ENCODE results near the gene TBCEL.

The TBCEL gene

DNA sequence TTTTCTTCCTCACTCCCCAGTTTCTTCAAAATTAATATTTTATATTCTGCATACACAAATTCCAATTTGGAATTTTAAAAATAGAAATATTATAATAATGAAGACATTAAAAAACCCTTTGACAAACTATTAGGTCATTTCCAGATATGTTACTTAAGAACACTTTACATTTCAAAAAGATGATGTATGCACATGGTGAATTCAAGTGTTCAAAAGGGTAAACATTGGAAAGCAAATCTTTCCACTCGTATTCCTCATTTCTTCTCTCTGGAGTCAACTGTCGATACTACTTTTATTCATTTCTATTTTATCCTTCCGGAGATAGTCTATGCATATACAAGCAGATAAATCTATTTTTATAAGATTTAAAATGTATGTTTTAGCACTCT lies 16.7 kb downstream of the TBCEL start:
- Histone ChIP-seq H3K4me1 (ENCODE audit: control insufficient read depth, insufficient read depth, low read length) (peaks cover 43% of the 10 kb centered on the region), H3K27me3 (ENCODE audit: control insufficient read depth, insufficient read depth, low read length) (no peaks in the 10 kb centered on the region), H3K36me3 (ENCODE audit: control insufficient read depth, insufficient read depth, low read length) (peaks cover under 1% of the 10 kb centered on the region; the same call in 1 of the 2 replicates), H3K9me3 (ENCODE audit: control insufficient read depth, insufficient read depth, low read length) (no peaks in the 10 kb centered on the region), H3K9ac (ENCODE audit: low read depth, low read length) (no peak overlapping the region), H3K27ac (ENCODE audit: low read depth, low read length) (no peak overlapping the region), H3K4me3 (ENCODE audit: low read depth, low read length) (no peak overlapping the region)

GRCh38 chr11:121041072-121041471 lies 17.2 kb downstream of the TBCEL start:
- no peaks in the 10 kb centered on the region for H3K9me3 ChIP-seq (ENCODE audit: control insufficient read depth, insufficient read depth, low read length)
- no peaks in the 10 kb centered on the region for H3K27me3 ChIP-seq (ENCODE audit: control insufficient read depth, insufficient read depth, low read length)
- peaks cover 38% of the 10 kb centered on the region for H3K4me1 ChIP-seq (ENCODE audit: control insufficient read depth, insufficient read depth, low read length)
- H3K4me3 ChIP-seq (ENCODE audit: low read depth, low read length) = no peak overlapping the region
- no peak overlapping the region for H3K9ac ChIP-seq (ENCODE audit: low read depth, low read length)
- H3K36me3 ChIP-seq (ENCODE audit: control insufficient read depth, insufficient read depth, low read length) = peaks cover 5% of the 10 kb centered on the region
- H3K27ac ChIP-seq (ENCODE audit: low read depth, low read length) = no peak overlapping the region

DNA sequence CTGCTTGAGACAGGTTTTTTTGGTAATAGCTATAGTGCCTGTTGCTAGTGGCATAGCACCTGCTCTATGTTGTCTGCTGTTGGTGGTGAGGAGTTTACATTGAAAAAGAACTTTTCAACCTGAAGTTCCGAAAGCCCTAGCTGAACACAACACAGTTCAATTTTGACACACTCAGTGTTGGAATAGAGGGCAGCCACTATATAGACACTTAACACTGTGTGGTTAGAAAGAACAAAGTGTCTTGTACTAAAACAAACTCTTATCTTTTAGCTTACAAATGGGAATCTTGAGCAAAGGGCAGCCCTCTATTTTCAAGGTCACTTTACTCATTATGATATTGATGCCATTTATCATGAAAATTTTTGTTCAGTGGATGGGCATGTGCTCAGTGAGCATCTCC lies 18.4 kb downstream of the TBCEL start:
- H3K4me1 ChIP-seq (ENCODE audit: control insufficient read depth, insufficient read depth, low read length) = peaks cover 38% of the 10 kb centered on the region
- no peaks in the 10 kb centered on the region for H3K27me3 ChIP-seq (ENCODE audit: control insufficient read depth, insufficient read depth, low read length)
- H3K36me3 ChIP-seq (ENCODE audit: control insufficient read depth, insufficient read depth, low read length) = peaks cover 14% of the 10 kb centered on the region
- H3K9ac ChIP-seq (ENCODE audit: low read depth, low read length) = no peak overlapping the region
- H3K4me3 ChIP-seq (ENCODE audit: low read depth, low read length) = no peak overlapping the region
- H3K27ac ChIP-seq (ENCODE audit: low read depth, low read length) = no peak overlapping the region
- no peaks in the 10 kb centered on the region for H3K9me3 ChIP-seq (ENCODE audit: control insufficient read depth, insufficient read depth, low read length)

- Histone ChIP-seq H3K9ac (ENCODE audit: low read depth, low read length) (no peak overlapping the region), H3K27me3 (ENCODE audit: control insufficient read depth, insufficient read depth, low read length) (no peaks in the 10 kb centered on the region), H3K9me3 (ENCODE audit: control insufficient read depth, insufficient read depth, low read length) (no peaks in the 10 kb centered on the region), H3K36me3 (ENCODE audit: control insufficient read depth, insufficient read depth, low read length) (peaks cover 41% of the 10 kb centered on the region), H3K4me3 (ENCODE audit: low read depth, low read length) (no peak overlapping the region), H3K4me1 (ENCODE audit: control insufficient read depth, insufficient read depth, low read length) (no peaks in the 10 kb centered on the region), H3K27ac (ENCODE audit: low read depth, low read length) (no peak overlapping the region)
Observed at GRCh38 chr11:121047926-121048325, 24.0 kb downstream of the TBCEL start.

DNA sequence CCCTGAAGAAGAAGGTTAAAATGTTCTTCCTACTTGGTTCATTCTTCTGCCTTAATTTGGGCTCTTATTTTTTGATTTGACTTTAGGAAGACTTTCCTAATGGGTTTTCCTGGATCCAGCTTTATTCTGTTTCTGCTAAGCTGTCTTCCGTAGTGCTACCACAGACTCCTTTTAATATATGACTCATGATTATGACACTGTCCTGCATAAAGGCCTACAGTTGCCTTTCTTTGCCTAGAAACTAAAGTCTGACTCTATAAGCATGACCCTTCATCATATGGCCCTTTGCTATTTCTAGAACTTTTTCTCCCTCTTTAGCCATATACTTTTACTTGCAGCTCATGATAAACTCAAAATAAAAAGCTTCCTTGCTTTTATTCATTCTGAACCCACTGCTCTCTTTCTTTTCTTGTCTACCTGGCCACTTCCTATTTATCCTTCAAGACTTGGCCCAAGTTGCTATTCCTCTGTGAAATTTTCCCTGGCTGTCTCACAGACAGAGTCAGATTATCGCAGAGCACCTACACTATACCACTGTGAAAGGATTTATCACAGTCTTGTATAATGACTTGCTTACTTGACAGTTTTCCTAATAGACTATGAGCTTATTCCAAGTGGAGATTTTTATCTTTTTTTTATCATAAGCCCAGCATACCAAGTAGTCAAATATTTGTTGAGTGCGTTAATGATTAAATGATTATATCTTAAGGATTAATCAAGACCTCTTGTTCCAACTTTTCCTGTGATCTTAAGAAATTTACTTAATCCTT lies 24.7 kb downstream of the TBCEL start:
- H3K4me3 ChIP-seq (ENCODE audit: low read depth, low read length) = no peak overlapping the region
- H3K9ac ChIP-seq (ENCODE audit: low read depth, low read length) = no peak overlapping the region
- H3K27ac ChIP-seq (ENCODE audit: low read depth, low read length) = no peak overlapping the region
- no peaks in the 10 kb centered on the region for H3K27me3 ChIP-seq (ENCODE audit: control insufficient read depth, insufficient read depth, low read length)
- peaks cover 45% of the 10 kb centered on the region for H3K36me3 ChIP-seq (ENCODE audit: control insufficient read depth, insufficient read depth, low read length)
- no peaks in the 10 kb centered on the region for H3K9me3 ChIP-seq (ENCODE audit: control insufficient read depth, insufficient read depth, low read length)
- H3K4me1 ChIP-seq (ENCODE audit: control insufficient read depth, insufficient read depth, low read length) = no peaks in the 10 kb centered on the region

- Histone ChIP-seq H3K9me3 (ENCODE audit: control insufficient read depth, insufficient read depth, low read length) (no peaks in the 10 kb centered on the region), H3K27me3 (ENCODE audit: control insufficient read depth, insufficient read depth, low read length) (no peaks in the 10 kb centered on the region), H3K4me1 (ENCODE audit: control insufficient read depth, insufficient read depth, low read length) (no peaks in the 10 kb centered on the region), H3K4me3 (ENCODE audit: low read depth, low read length) (no peak overlapping the region), H3K36me3 (ENCODE audit: control insufficient read depth, insufficient read depth, low read length) (peaks cover 58% of the 10 kb centered on the region), H3K27ac (ENCODE audit: low read depth, low read length) (no peak overlapping the region), H3K9ac (ENCODE audit: low read depth, low read length) (no peak overlapping the region)
Observed at GRCh38 chr11:121053244-121053643, 29.3 kb downstream of the TBCEL start.

DNA sequence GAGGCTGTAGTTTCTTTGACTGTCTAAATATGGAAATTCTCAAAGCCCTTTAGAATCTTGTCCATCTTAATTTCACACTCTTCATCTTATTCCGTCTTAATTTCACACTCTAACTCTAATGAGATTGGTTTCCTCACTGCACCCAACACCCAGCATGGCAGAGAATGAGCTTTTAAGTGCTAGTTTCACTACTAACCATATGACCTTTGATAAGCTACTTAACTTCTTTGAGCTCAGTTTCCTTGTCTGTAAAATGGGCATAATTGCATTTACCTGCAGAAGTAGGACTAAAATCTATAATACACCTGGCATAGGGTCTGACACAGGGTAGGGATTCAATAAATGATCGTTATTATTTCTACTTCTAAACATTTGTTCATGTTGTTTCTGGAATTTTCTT lies 30.4 kb downstream of the TBCEL start:
- H3K4me3 ChIP-seq (ENCODE audit: low read depth, low read length) = no peak overlapping the region
- H3K4me1 ChIP-seq (ENCODE audit: control insufficient read depth, insufficient read depth, low read length) = no peaks in the 10 kb centered on the region
- peaks cover 59% of the 10 kb centered on the region for H3K36me3 ChIP-seq (ENCODE audit: control insufficient read depth, insufficient read depth, low read length)
- no peaks in the 10 kb centered on the region for H3K27me3 ChIP-seq (ENCODE audit: control insufficient read depth, insufficient read depth, low read length)
- no peak overlapping the region for H3K27ac ChIP-seq (ENCODE audit: low read depth, low read length)
- no peaks in the 10 kb centered on the region for H3K9me3 ChIP-seq (ENCODE audit: control insufficient read depth, insufficient read depth, low read length)
- no peak overlapping the region for H3K9ac ChIP-seq (ENCODE audit: low read depth, low read length)

DNA sequence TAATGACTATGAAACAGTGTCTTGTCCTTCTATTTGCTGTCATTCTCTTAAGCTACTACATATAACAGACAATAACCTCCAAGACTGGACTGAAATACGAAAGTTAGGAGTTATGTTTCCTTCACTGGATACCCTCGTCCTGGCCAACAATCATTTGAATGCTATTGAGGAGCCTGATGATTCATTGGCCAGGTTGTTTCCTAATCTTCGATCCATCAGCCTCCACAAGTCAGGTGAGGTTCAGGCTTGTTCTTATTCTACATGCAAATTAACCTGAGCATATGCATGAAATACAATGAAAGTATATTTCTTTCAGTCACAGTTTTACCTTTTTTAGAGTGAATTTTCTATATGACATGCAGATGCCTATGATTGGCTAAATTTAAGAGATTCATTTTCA lies 31.2 kb downstream of the TBCEL start:
- Histone ChIP-seq H3K27ac (ENCODE audit: low read depth, low read length) (no peak overlapping the region), H3K9ac (ENCODE audit: low read depth, low read length) (no peak overlapping the region), H3K27me3 (ENCODE audit: control insufficient read depth, insufficient read depth, low read length) (no peaks in the 10 kb centered on the region), H3K4me1 (ENCODE audit: control insufficient read depth, insufficient read depth, low read length) (no peaks in the 10 kb centered on the region), H3K9me3 (ENCODE audit: control insufficient read depth, insufficient read depth, low read length) (no peaks in the 10 kb centered on the region), H3K4me3 (ENCODE audit: low read depth, low read length) (no peak overlapping the region), H3K36me3 (ENCODE audit: control insufficient read depth, insufficient read depth, low read length) (peaks cover 60% of the 10 kb centered on the region)

DNA sequence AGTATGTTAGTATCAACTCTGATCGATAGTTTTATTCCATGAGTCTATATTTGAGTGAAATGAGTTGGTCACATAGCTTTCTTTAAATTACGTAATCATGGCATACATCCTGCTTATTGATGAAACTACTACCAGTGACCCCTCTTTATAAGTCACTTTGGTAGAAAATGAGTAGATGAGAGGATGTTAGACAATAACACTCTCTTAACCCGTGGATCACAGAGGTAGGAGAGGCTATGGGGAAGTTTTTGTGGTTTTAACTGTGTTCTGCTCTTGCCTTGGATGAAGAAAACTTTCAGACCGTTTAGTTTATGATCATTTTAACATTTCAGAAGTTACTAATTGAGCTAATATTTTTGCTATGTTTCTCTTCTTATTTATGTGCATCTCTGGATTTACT lies 34.0 kb downstream of the TBCEL start:
- Histone ChIP-seq H3K27ac (ENCODE audit: low read depth, low read length) (no peak overlapping the region), H3K9ac (ENCODE audit: low read depth, low read length) (no peak overlapping the region), H3K4me3 (ENCODE audit: low read depth, low read length) (no peak overlapping the region), H3K27me3 (ENCODE audit: control insufficient read depth, insufficient read depth, low read length) (no peaks in the 10 kb centered on the region), H3K4me1 (ENCODE audit: control insufficient read depth, insufficient read depth, low read length) (no peaks in the 10 kb centered on the region), H3K36me3 (ENCODE audit: control insufficient read depth, insufficient read depth, low read length) (peaks cover 72% of the 10 kb centered on the region), H3K9me3 (ENCODE audit: control insufficient read depth, insufficient read depth, low read length) (no peaks in the 10 kb centered on the region)

DNA sequence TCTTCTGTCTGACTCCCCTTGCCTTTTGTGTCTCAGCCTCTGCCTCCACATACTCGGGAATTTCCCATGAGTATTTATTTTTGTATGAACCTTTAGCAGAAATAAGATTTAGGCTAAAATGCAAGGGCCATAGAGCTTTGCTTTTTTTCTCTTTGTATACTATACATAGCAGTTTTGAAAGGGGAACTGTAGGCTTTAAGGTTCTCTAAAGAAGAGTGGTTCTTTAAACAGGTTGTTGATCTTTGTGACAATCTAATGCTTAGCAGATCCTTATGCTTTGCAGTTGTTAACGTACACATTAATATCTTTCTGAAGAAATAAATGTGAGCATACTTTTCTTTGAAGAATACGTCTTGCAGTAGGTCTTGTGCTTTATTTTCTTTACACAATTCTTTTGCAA lies 35.0 kb downstream of the TBCEL start:
- H3K9ac ChIP-seq (ENCODE audit: low read depth, low read length) = no peak overlapping the region
- peaks cover 69% of the 10 kb centered on the region for H3K36me3 ChIP-seq (ENCODE audit: control insufficient read depth, insufficient read depth, low read length)
- no peak overlapping the region for H3K27ac ChIP-seq (ENCODE audit: low read depth, low read length)
- no peaks in the 10 kb centered on the region for H3K27me3 ChIP-seq (ENCODE audit: control insufficient read depth, insufficient read depth, low read length)
- H3K4me1 ChIP-seq (ENCODE audit: control insufficient read depth, insufficient read depth, low read length) = no peaks in the 10 kb centered on the region
- no peaks in the 10 kb centered on the region for H3K9me3 ChIP-seq (ENCODE audit: control insufficient read depth, insufficient read depth, low read length)
- H3K4me3 ChIP-seq (ENCODE audit: low read depth, low read length) = no peak overlapping the region

GRCh38 chr11:121059605-121060004 lies 35.7 kb downstream of the TBCEL start:
- Histone ChIP-seq H3K27ac (ENCODE audit: low read depth, low read length) (no peak overlapping the region), H3K9ac (ENCODE audit: low read depth, low read length) (no peak overlapping the region), H3K36me3 (ENCODE audit: control insufficient read depth, insufficient read depth, low read length) (peaks cover 69% of the 10 kb centered on the region), H3K4me1 (ENCODE audit: control insufficient read depth, insufficient read depth, low read length) (no peaks in the 10 kb centered on the region), H3K9me3 (ENCODE audit: control insufficient read depth, insufficient read depth, low read length) (no peaks in the 10 kb centered on the region), H3K27me3 (ENCODE audit: control insufficient read depth, insufficient read depth, low read length) (no peaks in the 10 kb centered on the region), H3K4me3 (ENCODE audit: low read depth, low read length) (no peak overlapping the region)

Measured in HUES48 (cell line).